Neutrophil (primary cell): ENCODE results near the gene ARHGAP22.

Experiments
- H3K27ac ChIP-seq: fragments of 200-600 bp; sonication (generic); 2 replicates; pipeline ENCODE4 v1.5.1; 2016; ENCODE audit warnings: mild to moderate bottlenecking, moderate library complexity
- H3K27me3 ChIP-seq: fragments of 200-600 bp; sonication (generic); 2 replicates; pipeline ENCODE4 v1.6.0; 2016; ENCODE audit warnings: mild to moderate bottlenecking
- H3K36me3 ChIP-seq: fragments of 200-600 bp; sonication (generic); 2 replicates; pipeline ENCODE4 v1.5.1; 2017
- H3K4me1 ChIP-seq, 2 experiments: fragments of 200-600 bp in 1 of 2; sonication (generic) in 1 of 2; 1 replicate in 1 of 2; 2 replicates in 1 of 2; pipeline versions ENCODE4 v1.5.1 to v1.6.1; 2013 to 2016; ENCODE audit warnings: low read depth in 1 of 2, low read length in 1 of 2, mild to moderate bottlenecking in 1 of 2, moderate library complexity in 1 of 2; ENCODE audit not compliant: control insufficient read depth in 1 of 2, insufficient read depth in 1 of 2
- H3K4me3 ChIP-seq, 2 experiments: fragments of 200-600 bp in 1 of 2; sonication (generic) in 1 of 2; 1 replicate in 1 of 2; 2 replicates in 1 of 2; pipeline ENCODE4 v1.5.1; 2013 to 2016; ENCODE audit warnings: low read depth in 1 of 2, low read length in 1 of 2, mild to moderate bottlenecking in 1 of 2, moderate library complexity in 1 of 2
- H3K9me3 ChIP-seq: fragments of 200-600 bp; sonication (generic); 2 replicates; pipeline ENCODE4 v1.5.1; 2016
- CTCF ChIP-seq: fragments of 200-600 bp; sonication (generic); IDR thresholded peaks from 2 replicates; pipeline ENCODE4 v1.5.1; 2016; ENCODE audit warnings: antibody characterized with exemption

Gene ARHGAP22

GRCh38 chr10:48507494-48507893 lies 97.4 kb downstream of the ARHGAP22 start:
- H3K4me1 ChIP-seq = peaks cover 10 to 12% of the 10 kb centered on the region in 2 experiments
- no peaks in the 10 kb centered on the region for H3K36me3 ChIP-seq
- no peak for TF ChIP-seq CTCF
- H3K27me3 ChIP-seq = no peaks in the 10 kb centered on the region
- no peaks in the 10 kb centered on the region for H3K9me3 ChIP-seq
- no peak overlapping the region for H3K4me3 ChIP-seq
- no peak overlapping the region for H3K27ac ChIP-seq

- no peak for TF ChIP-seq CTCF
- peak overlapping the region; percentile 38 for H3K27ac ChIP-seq
- H3K36me3 ChIP-seq = no peaks in the 10 kb centered on the region
Observed at GRCh38 chr10:48506147-48506917, 98.5 kb downstream of the ARHGAP22 start.

GRCh38 chr10:48505394-48506112 lies 99.3 kb downstream of the ARHGAP22 start:
- Histone ChIP-seq H3K4me1 (peaks cover 10 to 12% of the 10 kb centered on the region in 2 experiments), H3K27ac (peak overlapping the region; percentile 38), H3K27me3 (no peaks in the 10 kb centered on the region), H3K4me3 (peak overlapping the region; percentile 28), H3K36me3 (no peaks in the 10 kb centered on the region), H3K9me3 (no peaks in the 10 kb centered on the region)
- no peak for TF ChIP-seq CTCF

More at GRCh38 chr10:48506147-48506917, 98.5 kb downstream of the ARHGAP22 start:
- peaks cover 10 to 12% of the 10 kb centered on the region in 2 experiments for H3K4me1 ChIP-seq
- no peaks in the 10 kb centered on the region for H3K27me3 ChIP-seq
- peak overlapping the region; percentile 28 for H3K4me3 ChIP-seq
- H3K9me3 ChIP-seq = no peaks in the 10 kb centered on the region

- no peaks in the 10 kb centered on the region for H3K36me3 ChIP-seq
- no peak for TF ChIP-seq CTCF
- no peaks in the 10 kb centered on the region for H3K9me3 ChIP-seq
- H3K4me3 ChIP-seq = no peak overlapping the region
- no peaks in the 10 kb centered on the region for H3K27me3 ChIP-seq
- H3K27ac ChIP-seq = no peak overlapping the region
- peaks cover 10 to 12% of the 10 kb centered on the region in 2 experiments for H3K4me1 ChIP-seq
Observed at GRCh38 chr10:48504141-48504885, 100.6 kb downstream of the ARHGAP22 start.

- no peak for TF ChIP-seq CTCF
- Histone ChIP-seq H3K4me1 (peaks cover 10 to 12% of the 10 kb centered on the region in 2 experiments), H3K36me3 (no peaks in the 10 kb centered on the region), H3K4me3 (no peak overlapping the region), H3K9me3 (no peaks in the 10 kb centered on the region), H3K27me3 (no peaks in the 10 kb centered on the region), H3K27ac (no peak overlapping the region)
Observed at GRCh38 chr10:48503293-48503911, 101.5 kb downstream of the ARHGAP22 start.
